Neutrophil (primary cell): Measurements from ENCODE around the gene MGAT1.

Source experiments
- H3K27ac ChIP-seq: fragments of 200-600 bp; sonication (generic); 2 replicates; pipeline ENCODE4 v1.5.1; 2016; ENCODE audit warnings: mild to moderate bottlenecking, moderate library complexity
- H3K27me3 ChIP-seq: fragments of 200-600 bp; sonication (generic); 2 replicates; pipeline ENCODE4 v1.6.0; 2016; ENCODE audit warnings: mild to moderate bottlenecking
- H3K36me3 ChIP-seq: fragments of 200-600 bp; sonication (generic); 2 replicates; pipeline ENCODE4 v1.5.1; 2017
- H3K4me1 ChIP-seq, 2 experiments: fragments of 200-600 bp in 1 of 2; sonication (generic) in 1 of 2; 1 replicate in 1 of 2; 2 replicates in 1 of 2; pipeline versions ENCODE4 v1.5.1 to v1.6.1; 2013 to 2016; ENCODE audit warnings: low read depth in 1 of 2, low read length in 1 of 2, mild to moderate bottlenecking in 1 of 2, moderate library complexity in 1 of 2; ENCODE audit not compliant: control insufficient read depth in 1 of 2, insufficient read depth in 1 of 2
- H3K4me3 ChIP-seq, 2 experiments: fragments of 200-600 bp in 1 of 2; sonication (generic) in 1 of 2; 1 replicate in 1 of 2; 2 replicates in 1 of 2; pipeline ENCODE4 v1.5.1; 2013 to 2016; ENCODE audit warnings: low read depth in 1 of 2, low read length in 1 of 2, mild to moderate bottlenecking in 1 of 2, moderate library complexity in 1 of 2
- H3K9me3 ChIP-seq: fragments of 200-600 bp; sonication (generic); 2 replicates; pipeline ENCODE4 v1.5.1; 2016
- CTCF ChIP-seq: fragments of 200-600 bp; sonication (generic); IDR thresholded peaks from 2 replicates; pipeline ENCODE4 v1.5.1; 2016; ENCODE audit warnings: antibody characterized with exemption

Gene MGAT1

GRCh38 chr5:180820788-180821321 is 18.2 kb upstream of the MGAT1 start:
- no peak for TF ChIP-seq CTCF
- Histone ChIP-seq H3K4me1 (peaks cover 0 to 6% of the 10 kb centered on the region in 2 experiments), H3K27ac (peak overlapping the region; percentile 55), H3K4me3 (no peak overlapping the region), H3K27me3 (peaks cover 27% of the 10 kb centered on the region), H3K9me3 (no peaks in the 10 kb centered on the region), H3K36me3 (no peaks in the 10 kb centered on the region)

- no peaks in the 10 kb centered on the region for H3K36me3 ChIP-seq
- H3K4me1 ChIP-seq = peaks cover 6 to 13% of the 10 kb centered on the region in 2 experiments
- no peak overlapping the region for H3K27ac ChIP-seq
- H3K9me3 ChIP-seq = no peaks in the 10 kb centered on the region
- H3K27me3 ChIP-seq = peaks cover 27% of the 10 kb centered on the region
- TF ChIP-seq CTCF = no peak
- no peak overlapping the region for H3K4me3 ChIP-seq
Measured at GRCh38 chr5:180818677-180819341, 16.2 kb upstream of the MGAT1 start.

- no peak overlapping the region for H3K27ac ChIP-seq
- H3K9me3 ChIP-seq = no peaks in the 10 kb centered on the region
- H3K4me3 ChIP-seq = no peak overlapping the region
- peaks cover 6 to 13% of the 10 kb centered on the region in 2 experiments for H3K4me1 ChIP-seq
- peaks cover 27% of the 10 kb centered on the region for H3K27me3 ChIP-seq
- H3K36me3 ChIP-seq = no peaks in the 10 kb centered on the region
- no peak for TF ChIP-seq CTCF
Measured at GRCh38 chr5:180817893-180818674, 15.5 kb upstream of the MGAT1 start.

- Histone ChIP-seq H3K27ac (no peak overlapping the region), H3K27me3 (peaks cover 27% of the 10 kb centered on the region), H3K9me3 (no peaks in the 10 kb centered on the region), H3K36me3 (no peaks in the 10 kb centered on the region), H3K4me1 (peaks cover 7 to 16% of the 10 kb centered on the region in 2 experiments), H3K4me3 (no peak overlapping the region)
- no peak for TF ChIP-seq CTCF
Measured at GRCh38 chr5:180816608-180817534, 14.3 kb upstream of the MGAT1 start.

GRCh38 chr5:180815293-180815917 is 12.8 kb upstream of the MGAT1 start:
- H3K27me3 ChIP-seq = peaks cover 27% of the 10 kb centered on the region
- H3K9me3 ChIP-seq = no peaks in the 10 kb centered on the region
- H3K27ac ChIP-seq = no peak overlapping the region
- H3K36me3 ChIP-seq = no peaks in the 10 kb centered on the region
- no peak overlapping the region for H3K4me3 ChIP-seq
- peaks cover 18 to 24% of the 10 kb centered on the region in 2 experiments for H3K4me1 ChIP-seq
- no peak for TF ChIP-seq CTCF
